Vagina (tissue), 2 donors: ENCODE measurements around the gene PTPN14.

Experiments used
- CTCF ChIP-seq, 3 experiments: fragments of 450-650 bp in 2 of 3; fragments of 200-600 bp in 1 of 3; sonication (generic) in 1 of 3; IDR thresholded peaks; one replicate each; pipeline ENCODE4 v1.5.1; 2017 to 2019; ENCODE audit warnings: antibody characterized with exemption in 3 of 3, mild to moderate bottlenecking in 2 of 3, moderate library complexity in 2 of 3
- POLR2A ChIP-seq, 2 donors: fragments of 450-650 bp; IDR thresholded peaks; one replicate each; pipeline ENCODE4 v1.6.1; 2017; ENCODE audit warnings: antibody characterized with exemption in 2 of 2, mild to moderate bottlenecking in 2 of 2, moderate library complexity in 2 of 2
- POLR2AphosphoS5 ChIP-seq, 2 donors: sonication (generic); formaldehyde crosslinking; IDR thresholded peaks; one replicate each; pipeline ENCODE4 v1.9.0; 2017; ENCODE audit warnings: antibody characterized with exemption in 2 of 2, mild to moderate bottlenecking in 2 of 2, low read depth in 1 of 2; ENCODE audit not compliant: insufficient read depth in 1 of 2

GRCh38 chr1:214541693-214542092, 9.7 kb downstream of the PTPN14 start:
- TF ChIP-seq CTCF (IDR thresholded peaks at IDR 0.05) (no peak), POLR2A (IDR thresholded peaks at IDR 0.05) (no peak), POLR2AphosphoS5 (IDR thresholded peaks at IDR 0.05; ENCODE audit: insufficient read depth in 1 of 2, low read depth in 1 of 2) (no peak)
